GM12892 (cell line): ENCODE results near the gene ATG16L1.

Source experiments
- POLR2A ChIP-seq: IDR thresholded peaks from 2 replicates; pipeline ENCODE4 v1.6.1; 2011; ENCODE audit warnings: low read depth, low read length, control low read depth
- POLR2AphosphoS5 ChIP-seq: IDR thresholded peaks from 2 replicates; pipeline ENCODE4 v1.6.1; 2011; ENCODE audit warnings: low read depth, low read length, control low read depth
- TAF1 ChIP-seq: IDR thresholded peaks from 2 replicates; pipeline ENCODE4 v1.6.1; 2011; ENCODE audit warnings: low read depth, mild to moderate bottlenecking, control low read depth, low read length, borderline replicate concordance

GRCh38 chr2:233338046-233338445 is 86.6 kb downstream of the ATG16L1 start:
- no peak for TF ChIP-seq POLR2A
- no peak for TF ChIP-seq POLR2AphosphoS5
- no peak for TF ChIP-seq TAF1
